AG09309 (cell line): Measurements from ENCODE around the gene ESPL1.
A peak's percentile ranks its signal among the peaks of the same experiment; 100 is the strongest.
"Not testable (repeated sequence)": the region's sequence is repeated elsewhere in the genome, so short reads cannot be mapped to it uniquely, and the experiment has no call there.

Experiments
- DNase-seq: peaks from one replicate; pipeline ENCODE4 v3.0.0-alpha.2; 2010; ENCODE audit warnings: low read depth
- H3K4me3 ChIP-seq: 2 replicates; pipeline ENCODE4 v1.5.1; 2011; ENCODE audit warnings: mild to moderate bottlenecking, low read depth, low read length, moderate library complexity; ENCODE audit not compliant: control insufficient read depth
- TF ChIP-seq, protein P1 (sequence below): IDR thresholded peaks from 2 replicates; pipeline ENCODE4 v1.5.1; 2011; ENCODE audit warnings: mild to moderate bottlenecking, low read depth, low read length, inconsistent platforms; ENCODE audit not compliant: insufficient read depth, control insufficient read depth; ENCODE audit errors: missing control alignments

ESPL1 gene

DNA sequence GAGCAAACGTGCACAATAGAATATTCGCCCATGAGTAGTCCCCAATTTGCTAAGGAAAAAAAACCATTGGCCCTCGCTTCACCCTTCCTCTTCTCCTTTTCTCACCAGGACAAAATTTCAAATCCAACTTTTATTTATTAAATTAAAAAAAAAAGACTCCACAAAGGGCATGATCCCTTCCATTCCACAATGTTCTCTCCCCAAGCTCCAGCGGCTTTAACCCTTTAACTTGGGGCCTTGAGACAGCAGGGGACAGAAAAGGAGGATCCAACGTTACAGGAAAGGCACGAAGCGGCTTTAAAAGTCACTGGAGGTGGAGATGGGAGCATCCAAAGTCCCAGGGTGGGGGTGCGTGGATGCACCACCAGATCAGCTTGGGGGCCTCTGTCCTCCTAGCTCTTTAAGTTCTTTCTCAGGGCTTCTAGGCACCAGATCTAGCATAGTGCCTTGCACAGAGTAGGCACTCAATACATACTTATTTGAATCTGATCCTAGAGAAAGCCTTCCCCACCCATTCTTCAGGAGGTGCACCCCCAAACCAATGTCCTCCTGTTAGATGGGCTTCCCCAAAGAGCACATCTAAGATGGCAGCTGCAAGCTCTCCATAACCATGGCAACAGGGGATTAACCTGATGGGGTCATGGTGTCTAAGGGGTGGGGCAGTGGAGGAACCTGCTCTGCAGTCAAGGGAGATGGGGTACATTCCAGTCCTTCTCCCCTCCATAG, 58.5 kb downstream of the ESPL1 start:
- TF ChIP-seq, protein P1, sequence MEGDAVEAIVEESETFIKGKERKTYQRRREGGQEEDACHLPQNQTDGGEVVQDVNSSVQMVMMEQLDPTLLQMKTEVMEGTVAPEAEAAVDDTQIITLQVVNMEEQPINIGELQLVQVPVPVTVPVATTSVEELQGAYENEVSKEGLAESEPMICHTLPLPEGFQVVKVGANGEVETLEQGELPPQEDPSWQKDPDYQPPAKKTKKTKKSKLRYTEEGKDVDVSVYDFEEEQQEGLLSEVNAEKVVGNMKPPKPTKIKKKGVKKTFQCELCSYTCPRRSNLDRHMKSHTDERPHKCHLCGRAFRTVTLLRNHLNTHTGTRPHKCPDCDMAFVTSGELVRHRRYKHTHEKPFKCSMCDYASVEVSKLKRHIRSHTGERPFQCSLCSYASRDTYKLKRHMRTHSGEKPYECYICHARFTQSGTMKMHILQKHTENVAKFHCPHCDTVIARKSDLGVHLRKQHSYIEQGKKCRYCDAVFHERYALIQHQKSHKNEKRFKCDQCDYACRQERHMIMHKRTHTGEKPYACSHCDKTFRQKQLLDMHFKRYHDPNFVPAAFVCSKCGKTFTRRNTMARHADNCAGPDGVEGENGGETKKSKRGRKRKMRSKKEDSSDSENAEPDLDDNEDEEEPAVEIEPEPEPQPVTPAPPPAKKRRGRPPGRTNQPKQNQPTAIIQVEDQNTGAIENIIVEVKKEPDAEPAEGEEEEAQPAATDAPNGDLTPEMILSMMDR = no peak

DNA sequence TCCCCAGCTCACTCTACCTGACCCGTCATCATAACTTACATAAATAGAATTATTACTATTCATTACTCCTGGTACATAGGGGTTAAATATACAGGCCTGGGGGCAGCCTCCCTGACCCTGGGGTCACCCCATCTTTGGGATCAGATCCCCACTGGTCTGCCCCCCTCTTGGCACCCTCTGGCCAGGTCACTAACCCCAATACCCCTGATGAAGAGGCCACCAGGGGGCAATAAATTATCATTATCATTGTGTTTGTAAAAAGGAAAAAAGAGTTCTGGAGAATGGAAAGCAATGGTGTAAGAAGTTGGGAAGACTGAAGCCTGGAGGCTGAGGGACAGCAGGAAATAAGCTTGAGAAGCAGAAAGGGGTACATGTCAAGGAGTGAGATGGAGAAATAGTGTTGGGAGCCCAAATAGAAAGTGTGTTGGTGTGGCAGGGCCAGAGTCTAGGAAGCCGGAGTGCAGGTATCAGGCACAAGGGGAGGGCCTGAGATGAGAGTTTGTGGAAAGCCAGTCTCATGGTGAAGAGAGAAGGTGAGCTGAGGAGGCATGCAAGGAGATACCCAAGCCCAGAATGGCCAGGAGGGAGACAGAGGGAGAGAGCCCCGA, 59.4 kb downstream of the ESPL1 start:
- TF ChIP-seq, protein P1 = peak; percentile 43
- DNase-seq = no peak
- no peak overlapping the region for H3K4me3 ChIP-seq

More for the DNA sequence above, 58.5 kb downstream of the ESPL1 start:
- no peak overlapping the region for H3K4me3 ChIP-seq
- DNase-seq = no peak

DNA sequence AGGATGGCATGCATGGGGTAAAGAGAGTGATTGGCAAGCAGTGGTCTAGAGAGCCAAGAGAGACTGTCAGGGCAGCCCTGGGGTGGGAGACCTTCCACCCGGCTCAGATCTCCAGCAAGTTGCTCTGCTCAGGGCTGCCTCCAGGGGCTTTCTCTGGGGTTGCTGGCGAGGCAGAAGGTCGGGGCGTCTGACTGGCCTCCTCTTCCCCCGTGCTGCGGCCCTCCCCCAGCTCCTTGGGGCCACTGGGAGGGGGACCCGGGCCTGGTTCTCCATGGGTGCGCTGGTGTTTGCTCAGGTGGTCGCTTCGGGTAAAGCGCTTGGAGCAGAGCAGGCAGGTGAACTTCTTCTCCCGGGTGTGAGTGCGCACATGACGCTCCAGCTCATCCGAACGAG, 59.9 kb downstream of the ESPL1 start:
- TF ChIP-seq, protein P1 = no peak
- H3K4me3 ChIP-seq = no peak overlapping the region
- DNase-seq = no peak

DNA sequence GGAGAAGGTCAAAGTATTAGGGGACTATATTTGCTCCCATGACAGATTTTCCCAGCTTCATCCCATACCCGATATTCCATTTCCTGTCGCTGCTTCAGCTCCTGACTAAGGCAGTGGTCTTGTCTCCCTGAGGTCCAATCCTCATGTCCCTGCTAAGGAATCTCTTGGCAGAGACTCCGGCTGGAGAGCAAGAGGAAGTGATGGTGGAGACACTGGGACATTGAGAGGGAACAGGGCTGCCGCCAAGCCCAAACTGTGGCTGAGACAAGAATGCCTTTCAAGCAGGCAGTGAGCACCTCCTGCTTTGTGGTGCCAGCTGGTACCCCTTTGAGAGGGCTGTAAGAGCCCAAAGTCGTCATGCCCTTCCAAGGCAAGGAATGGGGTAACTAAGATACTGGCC, 62.6 kb downstream of the ESPL1 start:
- TF ChIP-seq, protein P1 = no peak
- no peak overlapping the region for H3K4me3 ChIP-seq
- DNase-seq = no peak

DNA sequence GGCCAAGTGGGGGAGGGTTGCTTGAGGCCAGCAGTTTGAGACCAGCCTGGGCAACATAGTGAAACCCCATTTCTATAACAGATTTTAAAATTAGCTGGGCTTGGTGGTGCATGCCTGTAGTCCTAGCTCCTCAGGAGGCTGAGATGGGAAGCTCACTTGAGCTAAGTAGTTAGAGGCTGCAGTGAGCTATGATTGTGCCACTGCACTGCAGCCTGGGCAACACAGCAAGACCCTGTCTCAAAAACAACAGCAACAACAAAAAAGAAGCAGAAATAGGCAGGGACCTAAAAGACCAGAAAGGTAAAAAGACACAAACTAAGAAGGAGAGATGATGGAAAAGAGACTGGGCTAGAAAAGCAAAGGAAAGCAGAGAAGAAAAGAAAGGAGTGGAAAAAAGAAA, 64.2 kb downstream of the ESPL1 start:
- H3K4me3 ChIP-seq, DNase-seq: not testable (repeated sequence)

DNA sequence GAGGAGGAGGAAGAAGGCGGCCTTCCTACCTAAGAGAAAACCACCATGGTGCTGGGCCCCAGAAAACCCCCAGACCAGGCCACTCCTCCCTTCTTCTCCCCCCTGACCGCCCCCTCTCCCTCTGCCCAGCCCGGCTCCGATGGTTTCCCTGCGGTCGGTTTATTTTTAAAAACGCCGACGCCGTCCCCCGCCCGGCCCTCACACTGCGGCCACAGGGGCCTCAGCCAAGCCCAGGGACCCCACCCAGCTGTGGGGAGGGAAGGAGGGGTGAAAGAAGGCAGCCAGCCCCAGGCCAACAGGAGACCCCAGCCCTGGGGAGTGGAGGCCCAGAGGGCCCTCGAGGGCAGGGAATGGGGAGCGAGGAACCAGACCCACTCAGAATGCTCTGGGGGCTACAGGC, 64.6 kb downstream of the ESPL1 start:
- no peak overlapping the region for H3K4me3 ChIP-seq
- TF ChIP-seq, protein P1 = no peak
- DNase-seq = no peak

DNA sequence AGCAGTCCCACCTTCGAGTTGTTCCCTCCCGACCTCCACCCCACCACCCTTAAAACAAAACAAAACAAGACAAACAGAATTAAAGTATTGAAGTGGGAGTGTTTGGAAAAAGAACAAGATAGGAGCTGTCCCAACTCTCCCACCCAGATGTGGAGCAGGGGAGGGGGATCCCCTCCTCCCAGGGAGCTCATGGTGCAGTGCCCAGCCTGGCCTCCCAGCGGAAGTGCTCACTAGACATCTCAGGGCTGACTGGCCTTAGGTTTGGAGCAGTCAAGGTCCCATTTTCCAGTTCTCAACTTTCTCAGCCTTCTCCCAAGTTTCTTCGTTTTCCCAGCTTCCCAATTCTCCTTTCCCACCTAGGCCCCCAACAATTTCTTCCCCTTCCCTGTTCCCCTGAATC, 65.2 kb downstream of the ESPL1 start:
- DNase-seq = no peak
- TF ChIP-seq, protein P1 = no peak
- no peak overlapping the region for H3K4me3 ChIP-seq
